ENCODE results near the gene CAMK1D. TPM values are rescaled to one million over a fixed set of nuclear protein-coding genes. Genes with fewer than 3 reads are reported as not detected.

The CAMK1D gene
- total RNA-seq, 1 donor from 2014 or later = 36.3 TPM

DNA sequence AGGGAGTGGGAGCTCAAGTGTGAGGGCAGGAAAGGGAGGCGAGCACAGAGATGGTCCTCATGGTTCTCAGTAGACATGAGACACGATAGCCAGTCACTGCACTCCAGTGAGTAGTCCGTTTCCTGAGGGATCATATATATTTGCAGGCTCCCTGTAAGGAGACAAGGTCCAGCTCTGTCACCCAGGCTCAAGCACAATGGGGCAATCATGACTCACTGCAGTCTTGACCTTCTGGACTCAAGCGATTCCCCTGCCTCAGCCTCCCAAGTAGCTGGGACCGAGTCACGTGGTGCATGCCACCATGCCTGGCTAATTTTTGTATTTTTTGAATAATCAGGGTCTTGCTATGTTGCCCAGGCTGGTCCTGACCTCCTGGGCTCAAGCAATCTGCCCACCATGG is 535.5 kb downstream of the CAMK1D start:
- no peak for DNase-seq (ENCODE audit: low spot score)
- Mint-ChIP-seq H3K4me3 (ENCODE audit: unreplicated experiment) (no peak overlapping the region), H3K27me3 (ENCODE audit: low read depth) (no peaks in the 10 kb centered on the region), H3K27ac (ENCODE audit: unreplicated experiment) (no peak overlapping the region), H3K9me3 (ENCODE audit: low read depth) (peaks cover 2% of the 10 kb centered on the region), H3K4me1 (ENCODE audit: low read depth) (peaks cover 27% of the 10 kb centered on the region), H3K36me3 (ENCODE audit: low read depth) (no peaks in the 10 kb centered on the region)
- TF ChIP-seq, protein P1, sequence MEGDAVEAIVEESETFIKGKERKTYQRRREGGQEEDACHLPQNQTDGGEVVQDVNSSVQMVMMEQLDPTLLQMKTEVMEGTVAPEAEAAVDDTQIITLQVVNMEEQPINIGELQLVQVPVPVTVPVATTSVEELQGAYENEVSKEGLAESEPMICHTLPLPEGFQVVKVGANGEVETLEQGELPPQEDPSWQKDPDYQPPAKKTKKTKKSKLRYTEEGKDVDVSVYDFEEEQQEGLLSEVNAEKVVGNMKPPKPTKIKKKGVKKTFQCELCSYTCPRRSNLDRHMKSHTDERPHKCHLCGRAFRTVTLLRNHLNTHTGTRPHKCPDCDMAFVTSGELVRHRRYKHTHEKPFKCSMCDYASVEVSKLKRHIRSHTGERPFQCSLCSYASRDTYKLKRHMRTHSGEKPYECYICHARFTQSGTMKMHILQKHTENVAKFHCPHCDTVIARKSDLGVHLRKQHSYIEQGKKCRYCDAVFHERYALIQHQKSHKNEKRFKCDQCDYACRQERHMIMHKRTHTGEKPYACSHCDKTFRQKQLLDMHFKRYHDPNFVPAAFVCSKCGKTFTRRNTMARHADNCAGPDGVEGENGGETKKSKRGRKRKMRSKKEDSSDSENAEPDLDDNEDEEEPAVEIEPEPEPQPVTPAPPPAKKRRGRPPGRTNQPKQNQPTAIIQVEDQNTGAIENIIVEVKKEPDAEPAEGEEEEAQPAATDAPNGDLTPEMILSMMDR (IDR thresholded peaks at IDR 0.05) = no peak

Small RNA genes within 50 kb of the gene (microRNA-seq; reads per million reads assigned to microRNA genes)
- gene MIR4480 (ENCODE audit: borderline number of aligned reads) (not detected), gene MIR4481 (ENCODE audit: borderline number of aligned reads) (not detected), gene MIR548Q (ENCODE audit: borderline number of aligned reads) (not detected)

Other genes starting within 250 kb of the CAMK1D start
- gene SEC61A2, start 219.9 kb upstream of the CAMK1D start, total RNA-seq = 8.2 to 11.0 TPM (median 9.6 TPM) in 3 replicates
- 43.0 to 51.8 TPM (median 43.9 TPM) in 3 replicates for gene NUDT5, start 153.7 kb upstream of the CAMK1D start, total RNA-seq
- 60.7 to 78.2 TPM (median 67.0 TPM) in 3 replicates for gene CDC123, start 153.4 kb upstream of the CAMK1D start, total RNA-seq